ENCODE data around the gene LMBR1.

DNA sequence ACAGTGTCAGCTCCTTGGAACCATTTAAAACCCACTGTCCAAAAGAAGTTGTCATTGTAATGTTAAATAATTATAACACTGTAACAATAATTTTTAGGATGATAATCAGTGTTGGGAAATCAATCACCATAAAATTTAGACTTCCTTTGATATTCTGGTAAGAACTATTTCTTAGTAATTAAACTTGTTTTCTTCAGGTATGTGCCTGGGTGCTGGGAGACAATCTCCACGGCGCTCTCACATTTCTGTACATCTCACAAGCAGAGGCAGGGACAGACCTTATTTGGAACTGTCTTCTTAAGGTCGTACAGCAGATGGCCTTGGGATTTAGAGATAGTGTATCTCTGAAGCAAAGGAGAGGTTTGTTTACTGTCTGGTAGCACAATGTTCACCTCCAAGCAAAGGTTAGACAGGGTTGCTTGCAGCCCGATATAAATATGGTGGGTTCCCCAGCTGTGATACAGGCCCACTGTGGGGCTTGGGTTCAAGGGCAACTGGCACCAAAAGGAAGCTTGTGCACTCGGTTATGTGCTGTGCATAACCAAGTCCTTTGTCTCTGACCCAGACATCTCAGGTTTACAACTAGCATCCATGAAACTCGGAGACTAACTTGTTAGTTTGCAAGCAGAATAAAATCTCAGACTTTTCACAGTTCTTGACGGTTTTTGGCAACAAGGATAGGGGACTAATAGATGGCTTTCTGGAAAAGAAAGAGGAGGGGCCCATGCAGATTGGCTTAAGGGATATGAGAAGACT is 126.9 kb downstream of the LMBR1 start:
- no peak for TF ChIP-seq POLR2A (IDR thresholded peaks at IDR 0.05)
- TF ChIP-seq, protein P1, sequence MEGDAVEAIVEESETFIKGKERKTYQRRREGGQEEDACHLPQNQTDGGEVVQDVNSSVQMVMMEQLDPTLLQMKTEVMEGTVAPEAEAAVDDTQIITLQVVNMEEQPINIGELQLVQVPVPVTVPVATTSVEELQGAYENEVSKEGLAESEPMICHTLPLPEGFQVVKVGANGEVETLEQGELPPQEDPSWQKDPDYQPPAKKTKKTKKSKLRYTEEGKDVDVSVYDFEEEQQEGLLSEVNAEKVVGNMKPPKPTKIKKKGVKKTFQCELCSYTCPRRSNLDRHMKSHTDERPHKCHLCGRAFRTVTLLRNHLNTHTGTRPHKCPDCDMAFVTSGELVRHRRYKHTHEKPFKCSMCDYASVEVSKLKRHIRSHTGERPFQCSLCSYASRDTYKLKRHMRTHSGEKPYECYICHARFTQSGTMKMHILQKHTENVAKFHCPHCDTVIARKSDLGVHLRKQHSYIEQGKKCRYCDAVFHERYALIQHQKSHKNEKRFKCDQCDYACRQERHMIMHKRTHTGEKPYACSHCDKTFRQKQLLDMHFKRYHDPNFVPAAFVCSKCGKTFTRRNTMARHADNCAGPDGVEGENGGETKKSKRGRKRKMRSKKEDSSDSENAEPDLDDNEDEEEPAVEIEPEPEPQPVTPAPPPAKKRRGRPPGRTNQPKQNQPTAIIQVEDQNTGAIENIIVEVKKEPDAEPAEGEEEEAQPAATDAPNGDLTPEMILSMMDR (IDR thresholded peaks at IDR 0.05), result no peak

Measured in testis (tissue), 2 donors.